H1 (cell line): ENCODE measurements around the gene SLC2A4RG. TPM values are rescaled to one million over a fixed set of nuclear protein-coding genes. Genes with fewer than 3 reads are reported as not detected.
A peak's percentile ranks its signal among the peaks of the same experiment; 100 is the strongest.

ENCODE experiments used
- CTCF ChIA-PET: fragments of 300-600 bp; sonication (Branson Sonifier 250); formaldehyde crosslinking; loops from one replicate; lab custom pipeline; 2021; ENCODE audit not compliant: partially characterized antibody; lab: Charles Lee
- POLR2A ChIA-PET: fragments of 300-600 bp; sonication (Branson Sonifier 250); formaldehyde crosslinking; loops from one replicate; lab custom pipeline; 2021; ENCODE audit warnings: inconsistent platforms; ENCODE audit not compliant: partially characterized antibody; lab: Charles Lee
- DNase-seq, 2 experiments: peaks; one replicate each; pipeline versions ENCODE4 v3.0.0 to v3.0.0-alpha.2; 2010 to 2022; ENCODE audit warnings: low spot score in 2 of 2, low read depth in 1 of 2, mixed read lengths in 1 of 2
- FAIRE-seq: peaks from 2 replicates; lab custom pipeline; 2011; peaks lifted over from hg19 to GRCh38; lab: Jason Lieb, UNC
- H2AFZ ChIP-seq: 2 replicates; pipeline ENCODE4 v1.8.1; 2012; ENCODE audit warnings: low read length, inconsistent platforms
- H2AK5ac ChIP-seq: 2 replicates; pipeline ENCODE4 v1.6.1; 2013; ENCODE audit warnings: low read depth, low read length
- H2BK120ac ChIP-seq: replicated peaks from 2 replicates; pipeline ENCODE3; 2013; ENCODE audit warnings: low read depth, low read length, inconsistent platforms
- H2BK12ac ChIP-seq: 2 replicates; pipeline ENCODE4 v1.6.1; 2013; ENCODE audit warnings: low read depth, low read length
- H2BK15ac ChIP-seq: 2 replicates; pipeline ENCODE4 v1.6.1; 2013; ENCODE audit warnings: low read length
- H2BK20ac ChIP-seq: 2 replicates; pipeline ENCODE4 v1.6.1; 2013; ENCODE audit warnings: low read length
- H2BK5ac ChIP-seq: 2 replicates; pipeline ENCODE4 v1.6.1; 2013; ENCODE audit warnings: low read depth, low read length
- H3K14ac ChIP-seq: 2 replicates; pipeline ENCODE4 v1.6.1; 2013; ENCODE audit warnings: inconsistent platforms; ENCODE audit not compliant: insufficient read length
- H3K18ac ChIP-seq: 2 replicates; pipeline ENCODE4 v1.6.1; 2013; ENCODE audit warnings: low read length; ENCODE audit errors: extremely low read depth
- H3K23ac ChIP-seq: 2 replicates; pipeline ENCODE4 v1.6.1; 2013; ENCODE audit warnings: inconsistent platforms; ENCODE audit not compliant: insufficient read length
- H3K23me2 ChIP-seq: 2 replicates; pipeline ENCODE4 v1.6.1; 2013; ENCODE audit warnings: low read depth, low read length
- H3K27ac ChIP-seq: 2 replicates; pipeline ENCODE4 v1.6.1; 2011; ENCODE audit warnings: low read depth, low read length, inconsistent platforms
- H3K27me3 ChIP-seq, 4 experiments: replicated peaks in 1 of 4; 1 replicate in 1 of 4; 2 replicates in 3 of 4; pipeline versions ENCODE4 v1.6.1 to v1.8.1; 2011 to 2013; ENCODE audit warnings: low read length in 3 of 4, mild to moderate bottlenecking in 3 of 4, inconsistent platforms in 2 of 4, mixed read lengths in 2 of 4, moderate library complexity in 1 of 4; ENCODE audit not compliant: control insufficient read depth in 3 of 4, insufficient read depth in 3 of 4; ENCODE audit errors: extremely low read depth in 1 of 4
- H3K36me3 ChIP-seq, 4 experiments: 2 replicates each; pipeline versions ENCODE4 v1.6.1 to v1.8.1; 2011 to 2013; ENCODE audit warnings: mild to moderate bottlenecking in 4 of 4, low read length in 3 of 4, moderate library complexity in 2 of 4, control low read depth in 1 of 4, inconsistent platforms in 1 of 4; ENCODE audit not compliant: insufficient read depth in 4 of 4, control insufficient read depth in 2 of 4
- H3K4ac ChIP-seq: replicated peaks from 2 replicates; pipeline ENCODE3; 2013; ENCODE audit warnings: low read length, low read depth, mixed read lengths, inconsistent platforms; ENCODE audit not compliant: insufficient read length
- H3K4me1 ChIP-seq, 4 experiments: replicated peaks in 1 of 4; 1 replicate in 1 of 4; 2 replicates in 3 of 4; pipeline versions ENCODE4 v1.6.1 to v1.8.1; 2011 to 2013; ENCODE audit warnings: low read length in 3 of 4, inconsistent platforms in 2 of 4, mixed read lengths in 1 of 4; ENCODE audit not compliant: insufficient read depth in 4 of 4, control insufficient read depth in 3 of 4
- H3K4me2 ChIP-seq, 2 experiments: 2 replicates each; pipeline versions ENCODE4 v1.6.1 to v1.8.1; 2011 to 2013; ENCODE audit warnings: low read depth in 2 of 2, low read length in 2 of 2, control low read depth in 1 of 2, inconsistent platforms in 1 of 2, mild to moderate bottlenecking in 1 of 2; ENCODE audit not compliant: insufficient read depth in 1 of 2
- H3K4me3 ChIP-seq, 4 experiments: fragments of 200-600, 300-600 bp in 1 of 4; sonication (generic), shearing (Covaris generic), sonication (Bioruptor Twin) in 1 of 4; 2 replicates each; pipeline versions ENCODE4 v1.5.1 to v1.8.1; 2011 to 2016; ENCODE audit warnings: low read length in 4 of 4, low read depth in 3 of 4, control low read depth in 2 of 4, inconsistent platforms in 2 of 4, mild to moderate bottlenecking in 2 of 4, mixed read lengths in 1 of 4, moderate library complexity in 1 of 4; ENCODE audit not compliant: insufficient read depth in 2 of 4; ENCODE audit errors: extremely low read depth in 1 of 4
- H3K56ac ChIP-seq: replicated peaks from 2 replicates; pipeline ENCODE3; 2013; ENCODE audit warnings: low read depth, mild to moderate bottlenecking, mixed read lengths, low read length, inconsistent platforms; ENCODE audit not compliant: insufficient read length
- H3K79me1 ChIP-seq: 2 replicates; pipeline ENCODE4 v1.6.1; 2013; ENCODE audit warnings: low read depth, low read length, control low read depth
- H3K79me2 ChIP-seq, 2 experiments: 2 replicates each; pipeline versions ENCODE4 v1.6.1 to v1.8.1; 2012 to 2013; ENCODE audit warnings: low read length in 2 of 2, mild to moderate bottlenecking in 2 of 2, inconsistent platforms in 1 of 2; ENCODE audit not compliant: insufficient read depth in 2 of 2, control insufficient read depth in 1 of 2
- H3K9ac ChIP-seq, 4 experiments: replicated peaks in 1 of 4; 1 replicate in 1 of 4; 2 replicates in 3 of 4; pipeline versions ENCODE4 v1.6.1 to v1.8.1; 2011 to 2013; ENCODE audit warnings: low read depth in 3 of 4, low read length in 3 of 4, control low read depth in 2 of 4, mild to moderate bottlenecking in 2 of 4, moderate library complexity in 2 of 4, inconsistent platforms in 1 of 4; ENCODE audit errors: extremely low read depth in 1 of 4
- H3K9me3 ChIP-seq, 2 experiments: 2 replicates each; pipeline versions ENCODE4 v1.6.1 to v1.8.1; 2012 to 2013; ENCODE audit warnings: mild to moderate bottlenecking in 2 of 2, moderate library complexity in 2 of 2, control low read depth in 1 of 2, inconsistent platforms in 1 of 2, low read depth in 1 of 2, low read length in 1 of 2, mixed read lengths in 1 of 2; ENCODE audit not compliant: insufficient read depth in 2 of 2
- H4K20me1 ChIP-seq, 2 experiments: replicated peaks in 1 of 2; 2 replicates each; pipeline versions ENCODE3 to v1.8.1; 2011 to 2013; ENCODE audit warnings: inconsistent platforms in 2 of 2, low read length in 2 of 2, mild to moderate bottlenecking in 1 of 2; ENCODE audit not compliant: insufficient read depth in 2 of 2, control insufficient read depth in 1 of 2
- H4K5ac ChIP-seq: 2 replicates; pipeline ENCODE4 v1.6.1; 2013; ENCODE audit warnings: low read length, low read depth, mixed read lengths, inconsistent platforms; ENCODE audit not compliant: insufficient read length
- H4K8ac ChIP-seq: 2 replicates; pipeline ENCODE4 v1.8.0; 2013; ENCODE audit warnings: mild to moderate bottlenecking, moderate library complexity, low read length, inconsistent platforms; ENCODE audit not compliant: insufficient read depth; ENCODE audit errors: extremely low read depth
- H4K91ac ChIP-seq: replicated peaks from 2 replicates; pipeline ENCODE3; 2013; ENCODE audit warnings: low read length, mixed read lengths, inconsistent platforms; ENCODE audit not compliant: insufficient read length
- BRCA1 ChIP-seq: IDR thresholded peaks from 2 replicates; pipeline ENCODE4 v1.6.1; 2012; ENCODE audit warnings: low read depth, low read length, improper control_type of control experiment
- CBX8 ChIP-seq: fragments of 300-800, 300-1000 bp; sonication (generic); IDR thresholded peaks from 2 replicates; pipeline ENCODE4 v1.7.1; 2016; ENCODE audit warnings: low read depth, low read length, borderline replicate concordance
- CHD2 ChIP-seq: IDR thresholded peaks from 2 replicates; pipeline ENCODE4 v1.6.1; 2012; ENCODE audit warnings: low read length, improper control_type of control experiment
- EGR1 ChIP-seq: IDR thresholded peaks from 2 replicates; pipeline ENCODE4 v1.6.1; 2011; ENCODE audit warnings: low read depth, low read length, borderline replicate concordance
- HDAC6 ChIP-seq: IDR thresholded peaks from one replicate; pipeline ENCODE4 v1.7.1; 2012; ENCODE audit warnings: low read depth, mild to moderate bottlenecking, inconsistent platforms, low read length, moderate library complexity
- JUN ChIP-seq: IDR thresholded peaks from 2 replicates; pipeline ENCODE4 v1.6.1; 2011; ENCODE audit warnings: low read depth, mild to moderate bottlenecking, improper control_type of control experiment, low read length
- POLR2AphosphoS5 ChIP-seq: IDR thresholded peaks from 2 replicates; pipeline ENCODE4 v1.6.1; 2011; ENCODE audit warnings: low read depth, low read length
- RBBP5 ChIP-seq: IDR thresholded peaks from 2 replicates; pipeline ENCODE4 v1.7.1; 2012; ENCODE audit warnings: low read depth, mild to moderate bottlenecking, inconsistent platforms, low read length, moderate library complexity, borderline replicate concordance
- RFX5 ChIP-seq: IDR thresholded peaks from 2 replicates; pipeline ENCODE4 v1.6.1; 2011; ENCODE audit warnings: low read depth, low read length, improper control_type of control experiment, borderline replicate concordance
- SIN3A ChIP-seq, 2 experiments: IDR thresholded peaks in 1 of 2; conservative IDR thresholded peaks in 1 of 2; 2 replicates each; pipeline ENCODE4 v1.6.1; 2011 to 2012; ENCODE audit warnings: low read length in 2 of 2, improper control_type of control experiment in 1 of 2, low read depth in 1 of 2, mild to moderate bottlenecking in 1 of 2
- TCF12 ChIP-seq: IDR thresholded peaks from 2 replicates; pipeline ENCODE4 v1.6.1; 2011; ENCODE audit warnings: low read depth, mild to moderate bottlenecking, low read length
- TEAD4 ChIP-seq: IDR thresholded peaks from 2 replicates; pipeline ENCODE4 v1.6.1; 2012; ENCODE audit warnings: low read depth, low read length, inconsistent platforms, mixed read lengths
- WGBS, 2 experiments: shearing (Covaris generic) in 1 of 2; methylation state at CpG; one replicate each; pipeline versions ENCODE4 v1.1.6 to v1.1.7; 2013 to 2015; ENCODE audit warnings: low lambda C conversion rate in 2 of 2, mixed read lengths in 2 of 2, inconsistent platforms in 1 of 2, low coverage in 1 of 2, missing lambda C conversion rate in 1 of 2; ENCODE audit not compliant: insufficient replicate concordance in 2 of 2, insufficient coverage in 1 of 2, insufficient read length in 1 of 2; ENCODE audit errors: extremely low coverage in 1 of 2, missing lambda C conversion rate in 1 of 2; 5-methylcytosine and 5-hydroxymethylcytosine counted together
- polyA plus RNA-seq, 7 experiments: library from polyadenylated mRNA; depleted of rRNA in 3 of 7; stranded (reverse) in 5 of 7; unstranded in 2 of 7; fragments of >200 nt in 5 of 7; fragments of 200-250 nt in 2 of 7; gene quantifications; 1 replicate in 5 of 7; 2 replicates in 1 of 7; 4 replicates in 1 of 7; pipeline versions ENCODE4 v1.2.1 to v1.2.3, GENCODE V29; 2011 to 2013; ENCODE audit warnings: missing spikeins in 2 of 7, mixed read lengths in 2 of 7
- total RNA-seq: library from RNA; stranded (reverse); fragmentation: NEBNext Ultra II Directional; extraction: Animal tissue kit (Norgen Biotek cat#: 25700); gene quantifications from 2 replicates; pipeline ENCODE4 v1.2.1, GENCODE V29; 2021
- TF ChIP-seq, protein P1 (sequence below): IDR thresholded peaks from 2 replicates; pipeline ENCODE4 v1.6.1; 2012; ENCODE audit warnings: inconsistent platforms

Gene SLC2A4RG
- total and polyA plus RNA-seq, 2 of the 8 experiments (the other 6 are each of a cell fraction or from before 2014, with no cell fraction given) = 15.9 to 29.1 TPM

GRCh38 chr20:63738687-63739129 lies 868 bp upstream of the SLC2A4RG start:
- Histone ChIP-seq H4K8ac (no peak overlapping the region), H2BK5ac (no peak overlapping the region), H2BK12ac (no peak overlapping the region), H2AK5ac (no peak overlapping the region), H3K79me1 (no peaks in the 10 kb centered on the region), H3K4ac (no peak overlapping the region), H3K18ac (no peak overlapping the region), H3K9me3 (no peaks in the 10 kb centered on the region), H3K4me2 (peak overlapping the region; percentile 71 to 95), H3K27me3 (peaks cover 0 to 12% (median 8%) of the 10 kb centered on the region in 4 experiments; a peak in 4 of 7 replicates), H2BK120ac (no peak overlapping the region), H3K56ac (no peak overlapping the region), H3K4me1 (peaks cover 0 to 20% (median 11%) of the 10 kb centered on the region in 4 experiments; a peak in 6 of 7 replicates), H3K4me3 (peak overlapping the region; percentile 27 to 68 (median 33); a peak in 6 of 8 replicates), H3K23ac (no peak overlapping the region), H3K36me3 (peaks cover 0 to 23% (median 7%) of the 10 kb centered on the region in 4 experiments; a peak in 5 of 8 replicates), H3K14ac (no peak overlapping the region), H4K91ac (no peak overlapping the region), H3K9ac (no peak overlapping the region), H2BK15ac (no peak overlapping the region), H2AFZ (no peak overlapping the region), H3K79me2 (no peaks in the 10 kb centered on the region), H2BK20ac (no peak overlapping the region), H4K20me1 (peaks cover 3 to 22% of the 10 kb centered on the region in 2 experiments), H3K27ac (no peak overlapping the region), H4K5ac (no peak overlapping the region), H3K23me2 (peaks cover 13% of the 10 kb centered on the region; the same call in 1 of the 2 replicates)
- DNase-seq (peak in 1 of 2 experiments; percentile 80), FAIRE-seq (no peak)
- CTCF ChIA-PET = interaction anchor here (0.6 to 2.6 kb wide), 6 partner anchors 12 to 97 kb away, joined by 3 to 7 read pairs (median 4); no protein-coding TSS in a partner anchor
- WGBS, 2 experiments = 8% methylated on average over 9 of the region's 26 CpGs; no CpG with 5 or more reads in 1 of the 2 experiments
- POLR2A ChIA-PET = interaction anchor here (0.6 to 3.0 kb wide), 17 partner anchors 9 to 242 kb away, joined by 3 to 16 read pairs (median 4); partner anchors contain the start of genes ARFRP1, TPD52L2 and ZGPAT
- TF ChIP-seq RFX5 (no peak), SIN3A (conservative IDR thresholded peaks at IDR 0.05 in 1 of 2, IDR thresholded peaks at IDR 0.05 in 1 of 2; ENCODE audit: low read depth in 1 of 2, low read length in 2 of 2) (peak in 1 of 2 experiments; percentile 47; a peak in 1 of 4 replicates), TCF12 (no peak), BRCA1 (no peak), TEAD4 (no peak), POLR2AphosphoS5 (no peak), RBBP5 (no peak), EGR1 (no peak), JUN (no peak), CBX8 (no peak), CHD2 (no peak), HDAC6 (no peak)
- TF ChIP-seq, protein P1, sequence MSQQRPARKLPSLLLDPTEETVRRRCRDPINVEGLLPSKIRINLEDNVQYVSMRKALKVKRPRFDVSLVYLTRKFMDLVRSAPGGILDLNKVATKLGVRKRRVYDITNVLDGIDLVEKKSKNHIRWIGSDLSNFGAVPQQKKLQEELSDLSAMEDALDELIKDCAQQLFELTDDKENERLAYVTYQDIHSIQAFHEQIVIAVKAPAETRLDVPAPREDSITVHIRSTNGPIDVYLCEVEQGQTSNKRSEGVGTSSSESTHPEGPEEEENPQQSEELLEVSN = 0 out of 2 replicates have a peak, but pooled peaks have one; percentile 19
